GM18526 (cell line): Measurements from ENCODE around the gene PKP1.

Experiments used
- POLR2A ChIP-seq: IDR thresholded peaks from 3 replicates; pipeline ENCODE4 v1.6.1; 2011; ENCODE audit not compliant: insufficient read length; ENCODE audit errors: extremely low read depth

The PKP1 gene

DNA sequence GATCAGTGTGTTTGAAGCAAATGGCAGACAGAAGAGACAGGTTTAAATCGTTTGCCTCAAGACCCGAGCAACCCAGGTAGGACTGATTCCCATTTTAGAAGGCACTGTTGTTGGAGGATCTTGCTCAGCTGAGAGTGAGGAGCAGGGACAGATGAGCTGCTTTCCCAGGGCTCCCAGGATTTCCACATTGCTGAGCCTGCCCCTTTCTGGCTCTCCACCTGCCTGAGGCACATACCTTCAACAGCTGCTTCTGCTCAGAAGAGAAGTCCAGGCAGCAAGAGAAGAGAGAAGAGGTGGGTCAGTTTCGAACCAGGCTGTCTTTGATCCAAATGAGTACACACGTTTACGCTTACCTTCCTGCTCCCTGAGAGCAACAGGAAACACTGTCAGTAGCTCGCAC lies 88.5 kb downstream of the PKP1 start:
- TF ChIP-seq POLR2A, result no peak

DNA sequence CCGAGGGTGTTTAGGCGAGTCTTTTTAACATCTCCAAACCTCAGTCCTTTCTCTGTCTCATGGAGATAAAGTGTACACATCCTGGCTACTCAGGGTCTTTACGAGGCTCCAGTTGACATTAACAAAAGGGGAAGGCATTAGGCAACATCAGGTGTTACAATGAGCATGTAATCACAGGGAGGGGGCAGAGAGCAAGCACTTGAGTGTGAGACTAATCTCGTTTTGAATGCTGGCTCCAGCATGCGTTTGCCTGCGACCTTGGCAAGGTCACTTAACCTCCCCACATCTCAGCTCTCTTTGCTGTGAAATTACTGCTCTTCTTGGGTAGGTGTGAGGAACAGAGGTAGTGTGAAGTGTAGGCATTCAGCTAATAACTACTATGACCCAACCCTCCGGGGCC lies 91.1 kb downstream of the PKP1 start:
- no peak for TF ChIP-seq POLR2A

DNA sequence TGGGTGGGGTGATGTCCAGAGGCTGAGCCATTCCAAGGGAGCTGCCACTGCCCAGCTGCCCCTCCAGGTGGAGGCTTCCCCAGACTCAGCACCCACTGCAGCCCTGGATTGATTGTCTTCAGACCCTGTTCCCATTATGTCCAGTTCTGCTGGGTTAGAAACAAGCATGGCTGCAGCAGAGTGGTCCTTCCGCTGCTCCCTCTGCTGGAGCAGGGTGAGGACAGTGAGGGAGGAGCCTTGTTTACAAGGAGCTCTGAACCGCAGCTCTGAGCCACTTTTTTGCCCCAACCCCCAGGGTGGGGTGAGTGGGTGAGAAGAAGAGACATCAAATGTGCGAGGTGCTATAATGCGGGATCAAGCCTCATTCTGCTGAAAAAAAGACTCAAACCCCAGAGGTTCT lies 91.9 kb downstream of the PKP1 start:
- TF ChIP-seq POLR2A, result no peak

DNA sequence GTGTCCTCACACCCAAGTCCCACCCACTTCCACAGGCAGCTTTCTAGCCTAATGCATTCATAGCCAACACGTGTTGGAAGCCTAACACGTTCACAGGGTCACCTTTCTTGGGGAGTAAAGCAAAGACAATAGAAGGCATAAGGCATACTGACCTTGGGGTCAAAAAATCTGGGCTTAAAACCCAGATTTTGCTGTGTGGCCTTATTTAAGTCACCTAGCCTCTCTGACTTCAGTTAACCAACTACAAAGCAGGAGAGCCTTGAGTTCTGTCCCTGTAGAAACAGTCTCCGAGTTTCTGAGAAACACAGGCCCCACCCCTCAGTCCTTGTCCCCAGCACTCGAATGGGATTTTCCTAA lies 92.8 kb downstream of the PKP1 start:
- no peak for TF ChIP-seq POLR2A

DNA sequence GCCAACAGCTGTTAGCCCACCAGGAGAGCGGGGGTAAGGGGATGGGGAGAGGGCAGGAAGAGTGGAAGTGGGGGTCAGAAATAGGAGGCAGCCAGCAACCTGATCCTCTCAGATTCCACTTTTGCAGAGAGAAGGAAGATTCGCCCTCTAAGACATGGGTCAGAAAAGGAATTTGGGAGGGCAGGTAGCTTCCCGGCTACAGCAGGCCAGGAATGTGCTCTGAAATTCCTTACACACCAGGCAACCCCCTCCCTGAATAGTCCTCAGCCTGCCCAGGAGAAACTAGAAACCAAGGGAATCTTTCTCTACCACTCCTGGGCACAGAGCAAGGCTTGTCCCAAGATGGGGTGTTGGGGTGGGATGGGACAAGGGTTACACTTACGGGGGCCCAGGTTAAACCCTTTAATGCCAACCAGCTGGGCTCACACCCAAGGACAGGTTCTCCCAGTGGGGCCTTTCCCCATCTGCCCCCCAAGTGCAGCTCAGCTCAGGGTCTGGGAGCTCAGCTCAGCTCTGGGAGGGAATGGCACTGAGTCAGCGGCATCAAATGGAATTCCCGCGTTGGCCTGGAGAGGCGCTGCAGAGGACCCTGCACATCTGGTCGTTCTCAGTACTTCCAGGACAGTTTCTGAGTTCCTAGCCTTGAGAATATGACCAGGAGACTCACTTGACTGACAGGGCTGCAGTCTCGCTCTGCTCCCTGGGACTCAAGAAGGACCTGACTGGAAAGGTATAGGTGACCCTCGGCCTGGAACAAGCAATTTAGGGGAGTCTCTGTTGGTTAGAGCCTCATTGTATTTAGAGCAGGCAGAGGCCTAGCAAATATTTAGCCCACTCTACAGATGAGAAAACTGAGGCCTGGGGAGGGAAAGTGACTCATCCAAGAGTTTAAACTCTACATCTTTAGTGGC lies 93.4 kb downstream of the PKP1 start:
- TF ChIP-seq POLR2A, result no peak

DNA sequence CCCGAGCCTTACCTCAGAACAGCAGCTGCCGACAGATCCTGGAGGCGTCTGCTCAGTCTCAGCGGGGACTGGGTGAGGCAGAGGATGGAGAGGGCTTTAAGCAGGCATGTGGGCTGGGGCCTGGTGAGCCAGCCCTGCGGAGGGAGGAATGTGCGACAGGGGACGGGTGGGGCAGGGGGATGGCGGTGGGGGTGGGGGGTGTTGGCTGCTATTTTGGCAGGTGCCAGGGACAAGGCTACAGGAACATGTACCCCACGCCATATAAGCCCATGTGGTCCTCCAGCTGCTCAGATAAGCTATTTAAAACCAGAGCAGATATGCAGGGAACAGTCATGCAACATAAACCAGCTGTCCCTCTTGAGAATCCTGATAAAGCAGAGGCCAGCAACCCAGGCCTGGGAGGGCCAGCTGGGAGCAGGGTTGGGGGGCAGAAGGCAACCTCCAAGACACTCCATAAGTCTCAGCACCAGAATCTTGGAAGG lies 94.3 kb downstream of the PKP1 start, which contains the start of gene TNNT2:
TNNT2 (minus strand) TSS at position 70 of the 482 bp plus-strand sequence. CDS start 4,426 bp downstream, outside the sequence.
- no peak for TF ChIP-seq POLR2A

DNA sequence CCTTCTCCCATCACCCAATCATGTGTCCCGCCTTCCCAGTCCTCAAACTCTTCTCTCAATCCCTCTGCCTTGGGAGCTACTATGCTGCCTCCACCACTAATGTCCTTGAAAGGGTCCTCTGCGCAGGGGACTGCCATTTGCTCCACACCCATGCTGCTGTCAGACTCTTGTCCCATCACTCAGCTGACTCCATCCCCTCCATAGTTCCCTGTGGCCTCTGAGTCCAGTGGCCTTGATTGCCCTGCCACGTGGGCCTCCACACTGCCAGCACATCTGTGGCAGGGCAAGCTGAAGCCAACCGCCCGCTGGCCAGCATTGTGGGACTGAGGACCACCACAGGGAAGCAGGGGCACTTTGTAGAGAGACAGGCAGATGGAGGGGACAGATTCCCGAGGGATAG lies 95.5 kb downstream of the PKP1 start:
- TF ChIP-seq POLR2A, result no peak

DNA sequence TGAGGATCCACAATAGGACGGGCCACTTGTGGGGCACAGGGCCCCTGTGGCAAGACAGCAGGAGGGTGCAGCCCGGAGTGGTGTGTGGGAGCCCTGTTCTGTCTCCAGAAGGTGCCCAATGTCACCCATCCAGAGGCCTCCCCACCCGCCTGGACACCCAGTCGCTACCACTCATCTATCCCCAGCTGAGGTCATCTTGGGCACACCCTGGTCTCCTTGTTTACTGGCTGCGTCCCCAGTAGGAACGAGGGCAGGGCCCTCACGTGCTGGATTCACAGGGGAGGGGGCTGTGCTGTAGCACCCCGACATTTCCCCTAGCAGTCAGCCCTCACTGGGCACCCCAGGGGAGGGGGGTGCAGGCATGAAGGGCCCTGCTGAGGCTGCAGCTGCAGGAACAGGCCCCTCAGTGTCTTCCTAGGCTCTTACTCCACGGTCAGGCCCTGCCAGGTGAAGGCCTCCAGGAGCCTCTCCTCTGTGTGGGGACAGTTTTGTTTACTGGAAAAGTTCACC lies 96.5 kb downstream of the PKP1 start:
- TF ChIP-seq POLR2A, result no peak

DNA sequence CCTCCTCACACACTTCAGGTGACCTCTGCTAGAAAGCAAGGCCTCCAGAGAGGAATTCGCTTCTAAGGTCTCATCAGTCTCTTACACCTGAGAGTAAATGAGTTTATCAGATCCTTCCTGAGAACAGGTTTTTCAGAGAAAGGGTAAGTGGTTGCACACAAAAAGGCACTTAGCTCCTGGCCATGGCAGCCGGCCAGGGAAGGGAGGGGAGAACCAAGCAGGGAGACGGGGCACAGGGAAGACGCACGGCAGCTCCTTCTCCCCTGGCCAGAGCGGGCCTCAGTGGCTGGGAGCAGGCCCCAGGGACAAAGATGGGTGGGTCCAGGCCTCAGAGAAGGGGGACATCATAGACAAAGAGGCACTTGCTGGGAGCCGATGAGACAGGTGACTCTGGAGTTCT lies 97.8 kb downstream of the PKP1 start:
- TF ChIP-seq POLR2A, result no peak
